OCI-LY3 (cell line): Measurements from ENCODE around the gene DSPP.
A peak's percentile ranks its signal among the peaks of the same experiment; 100 is the strongest.

Experiments used
- H2AFZ ChIP-seq: fragments of 200-600, 300-600 bp; shearing (Covaris generic); 2 replicates; pipeline ENCODE4 v1.6.0; 2014; ENCODE audit warnings: antibody characterized with exemption, low read depth, low read length
- H3K27ac ChIP-seq: fragments of 200-600, 300-600 bp; sonication (generic); 2 replicates; pipeline ENCODE4 v1.5.1; 2014; ENCODE audit warnings: mild to moderate bottlenecking, low read length, moderate library complexity, mixed read lengths
- H3K27me3 ChIP-seq: fragments of 200-600, 300-600 bp; sonication (generic); 2 replicates; pipeline ENCODE4 v1.6.1; 2014; ENCODE audit warnings: low read depth, low read length, mixed read lengths
- H3K36me3 ChIP-seq: fragments of 200-600, 300-600 bp; sonication (generic); replicated peaks from 2 replicates; pipeline ENCODE3; 2014; ENCODE audit warnings: low read depth, low read length, mixed read lengths
- H3K4me1 ChIP-seq: fragments of 300-600, 200-600 bp; sonication (generic); 2 replicates; pipeline ENCODE4 v1.6.1; 2014; ENCODE audit warnings: low read length, mixed read lengths
- H3K4me2 ChIP-seq: fragments of 200-600, 300-600 bp; sonication (generic); 2 replicates; pipeline ENCODE4 v1.6.1; 2014; ENCODE audit warnings: low read length, mixed read lengths
- H3K4me3 ChIP-seq: fragments of 300-600, 200-600 bp; sonication (generic); 2 replicates; pipeline ENCODE4 v1.5.1; 2014; ENCODE audit warnings: antibody characterized with exemption, mild to moderate bottlenecking, low read length, moderate library complexity
- H3K79me2 ChIP-seq: fragments of 300-600, 200-600 bp; shearing (Covaris generic); 2 replicates; pipeline ENCODE4 v1.6.1; 2014; ENCODE audit warnings: mild to moderate bottlenecking, low read length, mixed read lengths
- H3K9ac ChIP-seq: fragments of 300-600, 200-600 bp; shearing (Covaris generic); 2 replicates; pipeline ENCODE4 v1.6.0; 2014; ENCODE audit warnings: mild to moderate bottlenecking, low read length, moderate library complexity
- H3K9me3 ChIP-seq: fragments of 200-600, 300-600 bp; shearing (Covaris generic); 2 replicates; pipeline ENCODE4 v1.6.1; 2014; ENCODE audit warnings: low read length, mixed read lengths; ENCODE audit not compliant: insufficient read depth
- H4K20me1 ChIP-seq: fragments of 200-600, 300-600 bp; sonication (generic); 2 replicates; pipeline ENCODE4 v1.6.1; 2016; ENCODE audit warnings: low read length, mixed read lengths; ENCODE audit not compliant: insufficient read depth
- CTCF ChIP-seq: fragments of 200-600, 300-600 bp; sonication (generic); IDR thresholded peaks from 2 replicates; pipeline ENCODE4 v1.5.1; 2014; ENCODE audit warnings: antibody characterized with exemption, low read length, low read depth
- EZH2phosphoT487 ChIP-seq: fragments of 200-600 bp; shearing (Covaris generic); IDR thresholded peaks from 2 replicates; pipeline ENCODE4 v1.6.1; 2018; ENCODE audit warnings: antibody characterized with exemption, mixed run types, low read depth

Gene DSPP

DNA sequence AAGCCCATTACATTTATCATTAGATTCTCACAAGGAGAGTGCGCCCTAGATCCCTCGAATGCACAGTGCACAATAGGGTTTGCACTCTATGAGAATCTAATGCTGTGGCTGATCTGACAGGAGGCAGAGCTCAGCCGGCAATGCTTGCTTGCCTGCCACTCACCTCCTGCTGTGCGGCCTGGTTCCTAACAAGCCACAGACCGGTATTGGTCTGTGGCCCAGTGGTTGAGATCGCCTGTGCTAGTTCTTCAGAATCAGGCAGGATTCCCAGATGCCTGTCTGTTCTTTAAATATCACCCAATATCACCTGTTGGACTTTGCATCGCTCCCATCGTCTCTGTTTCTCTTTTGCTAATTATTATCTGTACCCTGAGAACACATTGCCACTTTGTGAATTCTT is 14.0 kb downstream of the DSPP start:
- peaks cover 8% of the 10 kb centered on the region for H3K4me1 ChIP-seq
- peaks cover 22% of the 10 kb centered on the region for H3K27me3 ChIP-seq
- no peak overlapping the region for H3K4me2 ChIP-seq
- H2AFZ ChIP-seq = no peak overlapping the region
- no peaks in the 10 kb centered on the region for H3K79me2 ChIP-seq
- H4K20me1 ChIP-seq = no peaks in the 10 kb centered on the region
- no peak overlapping the region for H3K27ac ChIP-seq
- H3K36me3 ChIP-seq = no peaks in the 10 kb centered on the region
- H3K9ac ChIP-seq = no peak overlapping the region
- TF ChIP-seq EZH2phosphoT487 (no peak), CTCF (no peak)
- no peaks in the 10 kb centered on the region for H3K9me3 ChIP-seq
- no peak overlapping the region for H3K4me3 ChIP-seq

GRCh38 chr4:87624698-87625097 is 16.4 kb downstream of the DSPP start:
- TF ChIP-seq CTCF = no peak
- TF ChIP-seq EZH2phosphoT487 = no peak
- H3K79me2 ChIP-seq = no peaks in the 10 kb centered on the region
- H3K9me3 ChIP-seq = no peaks in the 10 kb centered on the region
- H2AFZ ChIP-seq = no peak overlapping the region
- 0 out of 2 replicates have a peak overlapping the region, but pooled peaks have one; percentile 8 for H3K4me2 ChIP-seq
- H3K27me3 ChIP-seq = peaks cover 11% of the 10 kb centered on the region; the same call in 1 of the 2 replicates
- peaks cover 8% of the 10 kb centered on the region for H3K4me1 ChIP-seq
- no peak overlapping the region for H3K27ac ChIP-seq
- H3K9ac ChIP-seq = no peak overlapping the region
- no peak overlapping the region for H3K4me3 ChIP-seq
- H3K36me3 ChIP-seq = no peaks in the 10 kb centered on the region
- no peaks in the 10 kb centered on the region for H4K20me1 ChIP-seq

GRCh38 chr4:87631668-87632067 is 23.3 kb downstream of the DSPP start:
- Histone ChIP-seq H4K20me1 (no peaks in the 10 kb centered on the region), H3K36me3 (no peaks in the 10 kb centered on the region), H3K4me2 (no peak overlapping the region), H3K9me3 (no peaks in the 10 kb centered on the region), H3K4me1 (no peaks in the 10 kb centered on the region), H3K4me3 (no peak overlapping the region), H3K27ac (no peak overlapping the region), H2AFZ (no peak overlapping the region), H3K27me3 (no peaks in the 10 kb centered on the region), H3K79me2 (no peaks in the 10 kb centered on the region), H3K9ac (no peak overlapping the region)
- TF ChIP-seq EZH2phosphoT487 (no peak), CTCF (no peak)

- H3K27me3 ChIP-seq = no peaks in the 10 kb centered on the region
- no peak overlapping the region for H3K4me3 ChIP-seq
- H3K27ac ChIP-seq = no peak overlapping the region
- no peaks in the 10 kb centered on the region for H3K79me2 ChIP-seq
- no peak overlapping the region for H3K9ac ChIP-seq
- H2AFZ ChIP-seq = no peak overlapping the region
- no peak for TF ChIP-seq CTCF
- TF ChIP-seq EZH2phosphoT487 = no peak
- no peaks in the 10 kb centered on the region for H3K36me3 ChIP-seq
- H3K4me2 ChIP-seq = no peak overlapping the region
- H3K4me1 ChIP-seq = no peaks in the 10 kb centered on the region
- H3K9me3 ChIP-seq = no peaks in the 10 kb centered on the region
- no peaks in the 10 kb centered on the region for H4K20me1 ChIP-seq
Observed at GRCh38 chr4:87632469-87632868, 24.1 kb downstream of the DSPP start.
